HG02798 (cell line): ENCODE data around the gene CEP97.

ENCODE experiments used
- ATAC-seq: cut with Tn5 transposase; IDR thresholded peaks from one replicate; pipeline ENCODE4 v1.9.1; 2021; ENCODE audit warnings: mild to moderate bottlenecking; ENCODE audit not compliant: unreplicated experiment, poor library complexity

CEP97 gene

GRCh38 chr3:101810022-101810418 is 85.6 kb downstream of the CEP97 start:
- no peak for ATAC-seq

- no peak for ATAC-seq
Observed at GRCh38 chr3:101811875-101812274, 87.5 kb downstream of the CEP97 start.

DNA sequence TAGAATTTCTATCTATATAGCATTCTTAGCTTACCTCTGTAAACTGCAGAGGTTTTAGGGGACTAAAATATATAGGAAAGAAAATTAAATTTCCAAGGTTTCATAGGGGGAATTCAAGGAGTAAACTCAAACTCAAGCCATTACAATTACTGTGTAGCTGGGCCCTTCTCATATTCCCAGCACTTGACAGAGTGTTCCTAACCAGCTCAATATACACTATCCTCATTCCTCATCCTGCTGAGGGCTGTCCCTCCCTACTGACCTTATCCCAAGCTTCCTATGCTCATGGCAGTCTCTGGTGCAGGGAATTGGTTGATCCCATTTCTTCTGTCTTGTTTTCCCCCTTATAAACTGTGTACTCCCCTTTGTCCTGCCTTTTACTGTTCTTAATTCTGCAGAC is 88.5 kb downstream of the CEP97 start:
- ATAC-seq: no peak

DNA sequence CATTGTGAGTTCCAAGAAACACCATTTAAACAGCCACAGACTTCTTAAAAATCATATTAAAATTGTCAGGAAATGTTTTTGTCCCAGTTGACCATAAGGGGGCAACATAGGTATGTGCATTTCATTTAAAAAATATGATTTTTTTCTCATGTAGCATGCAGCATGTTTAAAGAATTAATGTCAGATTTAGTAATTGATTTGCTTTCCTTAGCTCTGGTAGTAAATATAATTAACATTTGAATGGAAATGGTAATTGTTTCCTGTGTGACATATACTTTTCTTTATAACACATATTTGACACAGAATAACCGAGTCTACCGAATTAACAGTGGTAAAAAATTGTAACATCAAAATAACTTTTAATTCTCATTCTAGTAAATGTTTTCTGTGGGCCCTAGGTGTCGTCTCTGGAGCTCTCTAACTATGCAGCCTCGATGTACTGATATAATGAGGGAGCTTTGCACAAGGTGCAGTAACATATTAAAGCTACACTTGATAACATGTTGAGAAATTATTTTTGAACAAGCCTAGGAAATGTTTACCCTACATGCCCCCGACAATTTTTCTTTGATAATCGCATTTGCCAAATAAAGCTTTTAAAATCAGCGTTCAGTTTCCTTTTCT is 89.5 kb downstream of the CEP97 start:
- no peak for ATAC-seq

GRCh38 chr3:101814835-101815234 is 90.4 kb downstream of the CEP97 start:
- ATAC-seq: no peak

- ATAC-seq: no peak
Observed at GRCh38 chr3:101816215-101817149, 92.1 kb downstream of the CEP97 start.

DNA sequence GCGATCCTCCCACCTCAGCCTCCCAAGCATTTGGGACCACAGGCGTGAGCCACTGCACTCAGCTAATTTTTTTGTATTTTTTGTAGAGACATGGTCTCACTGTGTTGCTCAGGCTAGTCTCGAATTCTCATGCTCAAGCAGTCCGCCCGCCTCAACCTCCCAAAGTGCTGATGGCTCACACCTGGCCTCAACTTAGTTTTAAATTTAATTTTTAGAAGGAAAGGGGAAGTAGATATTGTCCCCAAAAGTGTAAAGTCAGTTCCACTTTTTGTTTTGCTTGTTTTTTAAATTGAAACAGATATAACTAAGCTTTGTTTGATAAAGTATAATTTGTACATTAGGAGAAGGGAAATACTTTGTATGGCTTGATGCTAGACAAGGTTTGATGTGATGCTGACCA is 93.6 kb downstream of the CEP97 start:
- peak; percentile 37 for ATAC-seq

- peak; percentile 83 for ATAC-seq
Observed at GRCh38 chr3:101819649-101820206, 95.3 kb downstream of the CEP97 start.
